Subcutaneous adipose tissue (tissue), 4 donors: Measurements from ENCODE around the gene LRP1B. TPM values are rescaled to one million over a fixed set of nuclear protein-coding genes. Genes with fewer than 3 reads are reported as not detected.

Experiments used
- CTCF ChIP-seq: fragments of 450-650 bp; IDR thresholded peaks from one replicate; pipeline ENCODE4 v1.5.1; 2016; ENCODE audit warnings: low read depth, mild to moderate bottlenecking, control low read depth, antibody characterized with exemption, moderate library complexity
- total RNA-seq, 4 donors: library from RNA; depleted of rRNA; stranded (reverse); fragments of >200 nt; gene quantifications; one replicate each; pipeline ENCODE4 v1.1.0, GENCODE V29; 2016

Gene LRP1B
- total RNA-seq, 4 donors from 2014 or later: 4.2 to 50.2 (median 14.7) TPM

- no peak for TF ChIP-seq CTCF
Measured at GRCh38 chr2:140597836-140598235, 1533.0 kb downstream of the LRP1B start.

- TF ChIP-seq CTCF: no peak
Measured at GRCh38 chr2:140597205-140597604, 1533.6 kb downstream of the LRP1B start.

- TF ChIP-seq CTCF: no peak
Measured at GRCh38 chr2:140596447-140596846, 1534.4 kb downstream of the LRP1B start.

- TF ChIP-seq CTCF: no peak
Measured at GRCh38 chr2:140595107-140595506, 1535.7 kb downstream of the LRP1B start.

- no peak for TF ChIP-seq CTCF
Measured at GRCh38 chr2:140593132-140593531, 1537.7 kb downstream of the LRP1B start.

GRCh38 chr2:140589696-140590095 is 1541.1 kb downstream of the LRP1B start:
- TF ChIP-seq CTCF: no peak

GRCh38 chr2:140589273-140589672 is 1541.5 kb downstream of the LRP1B start:
- no peak for TF ChIP-seq CTCF
